Right lobe of liver (tissue), 6 donors: Measurements from ENCODE around the gene PTPRM. TPM values are rescaled to one million over a fixed set of nuclear protein-coding genes. Genes with fewer than 3 reads are reported as not detected.
A peak's percentile ranks its signal among the peaks of the same experiment; 100 is the strongest.

Experiments
- ATAC-seq, 4 donors: fragments of 200-7000 bp; cut with Tn5 transposase; one replicate each; pipeline ENCODE4 v1.9.1; 2020; ENCODE audit warnings: mild to moderate bottlenecking in 4 of 4, moderate library complexity in 4 of 4
- DNase-seq, 3 donors: peaks; one replicate each; pipeline ENCODE4 v3.0.0-alpha.2; 2020
- H3K27ac ChIP-seq, 3 donors: fragments of 200-600 bp; one replicate each; pipeline ENCODE4 v1.8.0; 2022
- H3K27me3 ChIP-seq, 2 donors: fragments of 200-600 bp; one replicate each; pipeline ENCODE4 v1.8.0; 2022
- H3K36me3 ChIP-seq, 4 donors: fragments of 200-600 bp; sonication (generic) in 1 of 4; one replicate each; pipeline versions ENCODE4 v1.5.1 to v1.8.0; 2017 to 2022; ENCODE audit warnings: control low read depth in 1 of 4
- H3K4me1 ChIP-seq, 4 donors: fragments of 200-600 bp; sonication (generic) in 1 of 4; one replicate each; pipeline versions ENCODE4 v1.5.1 to v1.8.0; 2017 to 2022; ENCODE audit warnings: control low read depth in 1 of 4
- H3K4me3 ChIP-seq, 3 donors: fragments of 200-600 bp; one replicate each; pipeline ENCODE4 v1.8.0; 2022
- H3K9me3 ChIP-seq, 4 donors: fragments of 200-600 bp; sonication (generic) in 1 of 4; one replicate each; pipeline versions ENCODE4 v1.5.1 to v1.8.0; 2017 to 2022; ENCODE audit warnings: control low read depth in 1 of 4
- CTCF ChIP-seq, 4 donors: fragments of 200-600 bp in 3 of 4; fragments of 450-650 bp in 1 of 4; IDR thresholded peaks; one replicate each; pipeline versions ENCODE4 v1.5.1 to v1.8.0; 2016 to 2022; ENCODE audit warnings: antibody characterized with exemption in 4 of 4, mild to moderate bottlenecking in 2 of 4
- POLR2A ChIP-seq: fragments of 450-650 bp; IDR thresholded peaks from one replicate; pipeline ENCODE4 v1.6.1; 2017; ENCODE audit warnings: antibody characterized with exemption, mild to moderate bottlenecking
- WGBS: methylation state at CpG from one replicate; pipeline ENCODE4 v1.1.6; 2018; ENCODE audit warnings: low coverage, low lambda C conversion rate; ENCODE audit not compliant: insufficient coverage; ENCODE audit errors: missing lambda C conversion rate; 5-methylcytosine and 5-hydroxymethylcytosine counted together
- intact Hi-C, 2 donors: fragments of 100-400 bp; cut with DNase I; formaldehyde crosslinking; loops; one replicate each; pipeline versions ENCODE4 v1.11.2 to v1.14.1; 2022
- total RNA-seq, 6 experiments: library from RNA; depleted of rRNA in 2 of 6; stranded (reverse); fragments of >200 nt in 2 of 6; fragmentation: NEBNext Ultra II Directional in 3 of 6; extraction: Animal tissue kit (Norgen Biotek cat#: 25700) in 3 of 6; gene quantifications; one replicate each; pipeline versions ENCODE4 v1.1.0 to v1.2.4, GENCODE V29; 2016 to 2023
- donor health status: DM: no; HTN: yes; CAD: no.
- donor health status: DM: no; HTN: no; CAD: no.
- donor health status: DM: no; HTN: no; CAD: no.
- donor health status: DM: no; HTN: yes; CAD: no.
- donor health status: DM: no; HTN: yes; CAD: no.

PTPRM gene
- total RNA-seq, 6 experiments from 2014 or later = 15.1 to 45.7 (median 26.5) TPM

GRCh38 chr18:7840411-7840810, 273.3 kb downstream of the PTPRM start:
- ATAC-seq = peak in 1 of 4 donors; percentile 30
- H3K4me3 ChIP-seq = no peak overlapping the region
- no peaks in the 10 kb centered on the region for H3K27me3 ChIP-seq
- no peaks in the 10 kb centered on the region for H3K9me3 ChIP-seq
- intact Hi-C loops = no loop called here
- no peaks in the 10 kb centered on the region for H3K4me1 ChIP-seq
- no peak for DNase-seq
- H3K27ac ChIP-seq = no peak overlapping the region
- H3K36me3 ChIP-seq = no peaks in the 10 kb centered on the region
- 44% methylated on average over 2 of the region's 2 CpGs for WGBS
- TF ChIP-seq POLR2A (no peak), CTCF (IDR thresholded peaks at IDR 0.05) (no peak)

- no peaks in the 10 kb centered on the region for H3K27me3 ChIP-seq
- DNase-seq (no peak), ATAC-seq (no peak)
- 33% methylated on average over 1 of the region's 2 CpGs for WGBS
- TF ChIP-seq CTCF (IDR thresholded peaks at IDR 0.05) (no peak), POLR2A (no peak)
- no peaks in the 10 kb centered on the region for H3K9me3 ChIP-seq
- H3K36me3 ChIP-seq = no peaks in the 10 kb centered on the region
- no peak overlapping the region for H3K4me3 ChIP-seq
- intact Hi-C loops = no loop called here
- no peaks in the 10 kb centered on the region for H3K4me1 ChIP-seq
- H3K27ac ChIP-seq = no peak overlapping the region
Measured at GRCh38 chr18:7844017-7844416, 276.9 kb downstream of the PTPRM start.

- no peaks in the 10 kb centered on the region for H3K4me1 ChIP-seq
- intact Hi-C loops = no loop called here
- H3K27ac ChIP-seq = no peak overlapping the region
- no peaks in the 10 kb centered on the region for H3K9me3 ChIP-seq
- H3K27me3 ChIP-seq = no peaks in the 10 kb centered on the region
- 92% methylated on average over 2 of the region's 2 CpGs for WGBS
- no peak for DNase-seq
- H3K36me3 ChIP-seq = no peaks in the 10 kb centered on the region
- H3K4me3 ChIP-seq = no peak overlapping the region
- no peak for ATAC-seq
- TF ChIP-seq POLR2A = no peak
- no peak for TF ChIP-seq CTCF (IDR thresholded peaks at IDR 0.05)
Measured at GRCh38 chr18:7844418-7844817, 277.3 kb downstream of the PTPRM start.

- H3K4me3 ChIP-seq = no peak overlapping the region
- intact Hi-C loops = no loop called here
- TF ChIP-seq POLR2A (no peak), CTCF (IDR thresholded peaks at IDR 0.05) (no peak)
- H3K36me3 ChIP-seq = no peaks in the 10 kb centered on the region
- no peak for DNase-seq
- no peak for ATAC-seq
- H3K27me3 ChIP-seq = no peaks in the 10 kb centered on the region
- H3K9me3 ChIP-seq = no peaks in the 10 kb centered on the region
- WGBS = 75% methylated on average over 3 of the region's 4 CpGs
- no peaks in the 10 kb centered on the region for H3K4me1 ChIP-seq
- H3K27ac ChIP-seq = no peak overlapping the region
Measured at GRCh38 chr18:7846335-7846734, 279.2 kb downstream of the PTPRM start.
